ENCODE measurements around the gene MISP. TPM values are rescaled to one million over a fixed set of nuclear protein-coding genes. Genes with fewer than 3 reads are reported as not detected.

MISP gene
- total and polyA plus RNA-seq, 10 of the 15 experiments (the other 5 are each of a cell fraction or from before 2014, with no cell fraction given), result not detected

DNA sequence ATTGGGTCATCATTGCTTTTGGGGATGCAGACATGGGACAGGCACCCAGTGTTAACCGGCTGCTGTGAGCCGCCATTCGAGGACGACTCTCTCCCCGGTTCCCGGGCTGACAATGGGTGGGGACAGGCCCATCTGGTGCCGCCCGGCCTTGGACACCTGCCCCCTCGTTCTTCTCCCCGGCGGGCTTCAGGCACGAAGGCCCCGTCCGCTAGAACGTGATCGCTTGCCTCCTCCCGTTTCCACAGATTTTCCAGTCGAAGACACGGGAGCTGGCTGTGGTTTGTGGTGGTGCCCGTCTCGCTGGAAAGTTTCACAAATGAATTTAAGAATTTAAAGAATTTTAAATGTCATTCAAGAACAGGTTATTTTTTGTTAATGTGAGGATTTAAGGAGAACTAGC, 40.1 kb upstream of the MISP start:
- CTCF ChIA-PET, result no interaction called here
- in situ Hi-C loops (cut with MboI) (no loop called here), intact Hi-C loops (cut with micrococcal nuclease; ENCODE audit: unreplicated experiment) (no loop called here)
- H4K20me1 ChIP-seq (ENCODE audit: control insufficient read depth, insufficient read depth), result no peaks in the 10 kb centered on the region
- 52% methylated on average over 21 of the region's 21 CpGs for WGBS (ENCODE audit: insufficient coverage, insufficient replicate concordance, low lambda C conversion rate, missing lambda C conversion rate)
- FAIRE-seq (no peak), ATAC-seq (no peak), DNase-seq (ENCODE audit: low read depth, low spot score) (no peak)
- TF ChIP-seq NR2F1 (conservative IDR thresholded peaks at IDR 0.05), result no peak
- no peak for TF ChIP-seq SREBF2 (IDR thresholded peaks at IDR 0.05; ENCODE audit: low read length)
- no peak for TF ChIP-seq RCOR1 (conservative IDR thresholded peaks at IDR 0.05; ENCODE audit: low read depth, low read length)
- TF ChIP-seq FOXM1 (IDR thresholded peaks at IDR 0.05; ENCODE audit: low read depth, low read length), result no peak
- no peak for TF ChIP-seq BMI1 (IDR thresholded peaks at IDR 0.05; ENCODE audit: borderline replicate concordance)
- TF ChIP-seq, protein P1, sequence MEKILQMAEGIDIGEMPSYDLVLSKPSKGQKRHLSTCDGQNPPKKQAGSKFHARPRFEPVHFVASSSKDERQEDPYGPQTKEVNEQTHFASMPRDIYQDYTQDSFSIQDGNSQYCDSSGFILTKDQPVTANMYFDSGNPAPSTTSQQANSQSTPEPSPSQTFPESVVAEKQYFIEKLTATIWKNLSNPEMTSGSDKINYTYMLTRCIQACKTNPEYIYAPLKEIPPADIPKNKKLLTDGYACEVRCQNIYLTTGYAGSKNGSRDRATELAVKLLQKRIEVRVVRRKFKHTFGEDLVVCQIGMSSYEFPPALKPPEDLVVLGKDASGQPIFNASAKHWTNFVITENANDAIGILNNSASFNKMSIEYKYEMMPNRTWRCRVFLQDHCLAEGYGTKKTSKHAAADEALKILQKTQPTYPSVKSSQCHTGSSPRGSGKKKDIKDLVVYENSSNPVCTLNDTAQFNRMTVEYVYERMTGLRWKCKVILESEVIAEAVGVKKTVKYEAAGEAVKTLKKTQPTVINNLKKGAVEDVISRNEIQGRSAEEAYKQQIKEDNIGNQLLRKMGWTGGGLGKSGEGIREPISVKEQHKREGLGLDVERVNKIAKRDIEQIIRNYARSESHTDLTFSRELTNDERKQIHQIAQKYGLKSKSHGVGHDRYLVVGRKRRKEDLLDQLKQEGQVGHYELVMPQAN (conservative IDR thresholded peaks at IDR 0.05), result no peak
- no peak for TF ChIP-seq FOS (IDR thresholded peaks at IDR 0.05; ENCODE audit: borderline replicate concordance, extremely low read depth, insufficient read length)
- no TSS peak for BruUV-seq (replicated peaks)
- RAD21 ChIA-PET (ENCODE audit: unreplicated experiment), result no interaction called here
- H2AFZ ChIP-seq (ENCODE audit: control insufficient read depth, low read depth, low read length), result no peak overlapping the region
- H3K27ac ChIP-seq (ENCODE audit: control insufficient read depth, insufficient read depth), result no peak overlapping the region
- H3K4me3 ChIP-seq, result no peak overlapping the region
- H3K27me3 ChIP-seq (replicated peaks in 1 of 2; ENCODE audit: control insufficient read depth in 2 of 2, insufficient read depth in 2 of 2, low read length in 1 of 2), result peaks cover 0 to 2% of the 10 kb centered on the region in 2 experiments; a peak in 2 of 4 replicates
- SMC1A ChIA-PET (ENCODE audit: uncharacterized antibody, unreplicated experiment), result no interaction called here
- no peaks in the 10 kb centered on the region for H3K4me1 ChIP-seq (ENCODE audit: control insufficient read depth, insufficient read depth, low read length)
- no peaks in the 10 kb centered on the region for H3K79me2 ChIP-seq (ENCODE audit: control insufficient read depth, insufficient read depth, low read length)
- H3K4me2 ChIP-seq (ENCODE audit: control insufficient read depth, insufficient read depth), result no peak overlapping the region
- no peak overlapping the region for H3K9ac ChIP-seq (ENCODE audit: control insufficient read depth, insufficient read depth, low read length)
- peaks cover 5% of the 10 kb centered on the region; the same call in 1 of the 3 replicates for H3K9me3 ChIP-seq (replicated peaks; ENCODE audit: control insufficient read depth, insufficient read depth, low read length)
- H3K36me3 ChIP-seq (ENCODE audit: control insufficient read depth in 2 of 2, insufficient read depth in 2 of 2, low read length in 1 of 2), result no peaks in the 10 kb centered on the region
- POLR2A ChIA-PET, result no interaction called here

All from GM12878 (cell line).